IMR-90 (cell line): ENCODE results near the gene SLC9A9.

Experiments used
- CEBPB ChIP-seq: IDR thresholded peaks from 2 replicates; pipeline ENCODE4 v1.6.1; 2012; ENCODE audit warnings: low read depth, low read length, improper control_type of control experiment
- FOS ChIP-seq: fragments of 150-350 bp; IDR thresholded peaks from 2 replicates; pipeline ENCODE4 v1.6.1; 2016; ENCODE audit warnings: low read depth, low read length
- POLR2A ChIP-seq: IDR thresholded peaks from 2 replicates; pipeline ENCODE4 v1.6.1; 2012; ENCODE audit warnings: mild to moderate bottlenecking, low read depth, low read length
- RAD21 ChIP-seq: IDR thresholded peaks from 2 replicates; pipeline ENCODE4 v1.6.1; 2012; ENCODE audit warnings: low read length, improper control_type of control experiment
- RFX5 ChIP-seq: IDR thresholded peaks from 2 replicates; pipeline ENCODE4 v1.8.0; 2012; ENCODE audit warnings: low read depth, mild to moderate bottlenecking, low read length, moderate library complexity
- USF2 ChIP-seq: fragments of 150-350 bp; IDR thresholded peaks from 2 replicates; pipeline ENCODE4 v1.6.1; 2017; ENCODE audit warnings: mild to moderate bottlenecking, antibody characterized with exemption, low read length, low read depth
- TF ChIP-seq, protein P1 (sequence below): fragments of 150-350 bp; IDR thresholded peaks from 2 replicates; pipeline ENCODE4 v1.6.1; 2016; ENCODE audit warnings: low read depth, mild to moderate bottlenecking, low read length, moderate library complexity, borderline replicate concordance
- TF ChIP-seq, protein P2 (sequence below): conservative IDR thresholded peaks from 2 replicates; pipeline ENCODE4 v1.5.1; 2012; ENCODE audit warnings: mild to moderate bottlenecking, low read depth, low read length, improper control_type of control experiment

DNA sequence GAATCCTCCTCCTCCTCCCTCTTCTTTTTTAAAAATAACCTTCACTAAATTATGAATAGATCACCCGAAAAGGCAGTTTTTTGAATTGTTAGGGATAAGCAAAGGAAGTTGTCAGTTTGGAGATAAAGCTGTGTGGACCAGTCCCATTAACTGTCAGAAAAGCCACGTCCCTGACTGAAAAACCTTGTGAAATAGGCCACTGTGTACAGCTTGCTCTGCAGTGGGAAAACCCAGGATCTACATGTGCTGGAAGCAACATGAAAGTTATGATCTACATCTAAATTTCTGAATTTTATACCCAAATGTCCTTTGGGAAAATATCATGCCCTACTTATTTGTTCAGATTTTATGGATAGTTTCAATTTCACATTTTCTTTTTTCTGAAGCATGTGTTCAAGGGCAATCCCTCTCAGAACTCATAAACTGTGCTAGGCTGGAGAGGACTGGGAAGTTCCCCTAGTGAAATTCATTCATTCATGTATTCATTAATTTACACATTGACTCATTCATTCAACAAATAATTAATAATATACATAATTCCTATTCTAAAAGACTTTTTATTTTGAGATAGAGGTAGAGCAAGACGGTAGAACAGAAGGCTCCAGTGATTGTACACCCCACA is 149.5 kb downstream of the SLC9A9 start:
- TF ChIP-seq, protein P1, sequence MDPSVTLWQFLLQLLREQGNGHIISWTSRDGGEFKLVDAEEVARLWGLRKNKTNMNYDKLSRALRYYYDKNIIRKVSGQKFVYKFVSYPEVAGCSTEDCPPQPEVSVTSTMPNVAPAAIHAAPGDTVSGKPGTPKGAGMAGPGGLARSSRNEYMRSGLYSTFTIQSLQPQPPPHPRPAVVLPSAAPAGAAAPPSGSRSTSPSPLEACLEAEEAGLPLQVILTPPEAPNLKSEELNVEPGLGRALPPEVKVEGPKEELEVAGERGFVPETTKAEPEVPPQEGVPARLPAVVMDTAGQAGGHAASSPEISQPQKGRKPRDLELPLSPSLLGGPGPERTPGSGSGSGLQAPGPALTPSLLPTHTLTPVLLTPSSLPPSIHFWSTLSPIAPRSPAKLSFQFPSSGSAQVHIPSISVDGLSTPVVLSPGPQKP: no peak
- TF ChIP-seq, protein P2, sequence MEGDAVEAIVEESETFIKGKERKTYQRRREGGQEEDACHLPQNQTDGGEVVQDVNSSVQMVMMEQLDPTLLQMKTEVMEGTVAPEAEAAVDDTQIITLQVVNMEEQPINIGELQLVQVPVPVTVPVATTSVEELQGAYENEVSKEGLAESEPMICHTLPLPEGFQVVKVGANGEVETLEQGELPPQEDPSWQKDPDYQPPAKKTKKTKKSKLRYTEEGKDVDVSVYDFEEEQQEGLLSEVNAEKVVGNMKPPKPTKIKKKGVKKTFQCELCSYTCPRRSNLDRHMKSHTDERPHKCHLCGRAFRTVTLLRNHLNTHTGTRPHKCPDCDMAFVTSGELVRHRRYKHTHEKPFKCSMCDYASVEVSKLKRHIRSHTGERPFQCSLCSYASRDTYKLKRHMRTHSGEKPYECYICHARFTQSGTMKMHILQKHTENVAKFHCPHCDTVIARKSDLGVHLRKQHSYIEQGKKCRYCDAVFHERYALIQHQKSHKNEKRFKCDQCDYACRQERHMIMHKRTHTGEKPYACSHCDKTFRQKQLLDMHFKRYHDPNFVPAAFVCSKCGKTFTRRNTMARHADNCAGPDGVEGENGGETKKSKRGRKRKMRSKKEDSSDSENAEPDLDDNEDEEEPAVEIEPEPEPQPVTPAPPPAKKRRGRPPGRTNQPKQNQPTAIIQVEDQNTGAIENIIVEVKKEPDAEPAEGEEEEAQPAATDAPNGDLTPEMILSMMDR: no peak
- TF ChIP-seq USF2 (no peak), POLR2A (no peak), RFX5 (no peak), RAD21 (no peak), FOS (no peak), CEBPB (no peak)
